HepG2 (cell line): ENCODE results near the gene DERL2. TPM values are rescaled to one million over a fixed set of nuclear protein-coding genes. Genes with fewer than 3 reads are reported as not detected.

Source experiments
- ATAC-seq: fragments of 200-7000 bp; cut with Tn5 transposase; 3 replicates; pipeline ENCODE4 v1.9.1; 2020; ENCODE audit warnings: mild to moderate bottlenecking, moderate library complexity
- BruUV-seq: library from RNA; stranded (reverse); fragments of 400-500 nt; replicated peaks from 2 replicates; lab custom pipeline; 2021; lab: Mats Ljungman, UMichigan
- CTCF ChIA-PET: fragments of 300-600 bp; formaldehyde crosslinking; extraction: SDS; loops from one replicate; lab custom pipeline; 2021; ENCODE audit warnings: low total read pairs, inconsistent platforms, low intra/inter-chr PET ratio; lab: Yijun Ruan, JAX
- POLR2A ChIA-PET: fragments of 350-600 bp; sonication (Branson Sonifier 250); formaldehyde crosslinking; loops from one replicate; lab custom pipeline; 2020; ENCODE audit warnings: antibody characterized with exemption, inconsistent platforms; lab: Yijun Ruan, JAX
- DNase-seq: peaks from one replicate; pipeline ENCODE4 v3.0.0-alpha.2; 2015; ENCODE audit warnings: low spot score
- FAIRE-seq: peaks from 3 replicates; lab custom pipeline; 2011; peaks lifted over from hg19 to GRCh38; lab: Jason Lieb, UNC
- H2AFZ ChIP-seq: one replicate; pipeline ENCODE4 v1.6.1; 2011; ENCODE audit warnings: low read length, inconsistent platforms
- H3K27ac ChIP-seq: fragments of 300-600 bp; 3 replicates; pipeline ENCODE4 v1.8.0; 2011; ENCODE audit warnings: mixed run types, mild to moderate bottlenecking, mixed read lengths, low read length, inconsistent platforms; ENCODE audit not compliant: insufficient read depth; ENCODE audit errors: extremely low read length
- H3K27me3 ChIP-seq, 2 experiments: fragments of 200-600 bp in 1 of 2; 2 replicates in 1 of 2; 3 replicates in 1 of 2; pipeline versions ENCODE4 v1.6.0 to v1.8.0; 2011; ENCODE audit warnings: low read length in 2 of 2, mild to moderate bottlenecking in 2 of 2, moderate library complexity in 2 of 2, inconsistent platforms in 1 of 2; ENCODE audit not compliant: insufficient read depth in 2 of 2, control insufficient read depth in 1 of 2
- H3K36me3 ChIP-seq, 2 experiments: fragments of 200-600 bp in 1 of 2; replicated peaks in 1 of 2; 2 replicates in 1 of 2; 3 replicates in 1 of 2; pipeline versions ENCODE4 v1.5.1 to v1.8.0; 2011; ENCODE audit warnings: low read length in 2 of 2, inconsistent platforms in 1 of 2; ENCODE audit not compliant: insufficient read depth in 2 of 2, control insufficient read depth in 1 of 2
- H3K4me1 ChIP-seq: 2 replicates; pipeline ENCODE4 v1.5.1; 2012; ENCODE audit warnings: low read length, inconsistent platforms; ENCODE audit not compliant: insufficient read depth
- H3K4me2 ChIP-seq: 2 replicates; pipeline ENCODE4 v1.6.0; 2011; ENCODE audit warnings: low read depth, low read length, inconsistent platforms
- H3K4me3 ChIP-seq, 3 experiments: fragments of 200-600 bp in 1 of 3; sonication (generic), shearing (Covaris generic) in 1 of 3; replicated peaks in 1 of 3; 2 replicates each; pipeline ENCODE4 v1.5.1; 2011 to 2016; ENCODE audit warnings: low read length in 3 of 3, inconsistent platforms in 2 of 3, low read depth in 2 of 3, mild to moderate bottlenecking in 2 of 3, control low read depth in 1 of 3, mixed read lengths in 1 of 3; ENCODE audit not compliant: insufficient read depth in 1 of 3
- H3K79me2 ChIP-seq: one replicate; pipeline ENCODE4 v1.6.1; 2011; ENCODE audit warnings: low read length, inconsistent platforms; ENCODE audit not compliant: insufficient read depth
- H3K9ac ChIP-seq: 2 replicates; pipeline ENCODE4 v1.6.0; 2011; ENCODE audit warnings: mild to moderate bottlenecking, low read depth, low read length, inconsistent platforms; ENCODE audit not compliant: insufficient read depth
- H3K9me3 ChIP-seq: 2 replicates; pipeline ENCODE4 v1.5.1; 2012; ENCODE audit warnings: mild to moderate bottlenecking, low read length
- H4K20me1 ChIP-seq: 2 replicates; pipeline ENCODE4 v1.6.0; 2011; ENCODE audit warnings: inconsistent platforms, mild to moderate bottlenecking, low read length, moderate library complexity; ENCODE audit not compliant: insufficient read depth
- FOXP1 ChIP-seq, 2 experiments: fragments of 450-650 bp in 1 of 2; IDR thresholded peaks; 2 replicates each; pipeline ENCODE4 v1.6.1; 2017 to 2018; ENCODE audit warnings: antibody characterized with exemption in 1 of 2
- HCFC1 ChIP-seq: fragments of 150-350 bp; IDR thresholded peaks from 2 replicates; pipeline ENCODE4 v1.6.1; 2014; ENCODE audit warnings: low read depth, low read length
- HNRNPK ChIP-seq: fragments of 200-400 bp; formaldehyde crosslinking; IDR thresholded peaks from 2 replicates; pipeline ENCODE4 v1.6.1; 2018; ENCODE audit warnings: low read length, low read depth, moderate library complexity, mild to moderate bottlenecking; ENCODE audit not compliant: poor library complexity, severe bottlenecking
- JARID2 ChIP-seq: sonication (generic); formaldehyde crosslinking; IDR thresholded peaks from 2 replicates; pipeline ENCODE4 v1.8.1; 2023; ENCODE audit warnings: missing genetic modification reagents, inconsistent platforms; ENCODE audit not compliant: insufficient replicate concordance
- POLR2A ChIP-seq, 2 experiments: IDR thresholded peaks; 2 replicates each; pipeline ENCODE4 v1.6.1; 2011; ENCODE audit warnings: low read depth in 2 of 2, low read length in 2 of 2, mild to moderate bottlenecking in 1 of 2, moderate library complexity in 1 of 2; ENCODE audit not compliant: insufficient read depth in 1 of 2
- SNAI1 ChIP-seq: sonication (generic); formaldehyde crosslinking; IDR thresholded peaks from 2 replicates; pipeline ENCODE4 v1.5.0; 2020; ENCODE audit warnings: mild to moderate bottlenecking, missing genetic modification reagents, borderline replicate concordance
- SRF ChIP-seq: IDR thresholded peaks from 2 replicates; pipeline ENCODE4 v1.6.1; 2011; ENCODE audit warnings: mild to moderate bottlenecking, low read depth, low read length, moderate library complexity
- SYNCRIP ChIP-seq: fragments of 200-400 bp; formaldehyde crosslinking; IDR thresholded peaks from 2 replicates; pipeline ENCODE4 v1.6.1; 2018; ENCODE audit warnings: mild to moderate bottlenecking, low read depth, low read length; ENCODE audit not compliant: insufficient read depth
- TOPORS ChIP-seq: sonication (generic); formaldehyde crosslinking; IDR thresholded peaks from 2 replicates; pipeline ENCODE4 v1.8.0; 2023; ENCODE audit warnings: mild to moderate bottlenecking, missing genetic modification reagents
- ZNF296 ChIP-seq: sonication (generic); formaldehyde crosslinking; conservative IDR thresholded peaks from 2 replicates; pipeline ENCODE4 v1.5.0; 2020; ENCODE audit warnings: mild to moderate bottlenecking, missing genetic modification reagents
- WGBS: methylation state at CpG from one replicate; pipeline ENCODE4 v1.1.6; 2017; ENCODE audit warnings: low lambda C conversion rate; 5-methylcytosine and 5-hydroxymethylcytosine counted together
- in situ Hi-C: cut with HindIII; loops from 2 replicates; pipeline ENCODE4 v1.10.0; 2017; ENCODE audit warnings: low pct_unique_long_range_greater_than_20kb; ENCODE audit not compliant: extremely low pct_ligation_motif_present
- intact Hi-C: fragments of 100-400 bp; cut with micrococcal nuclease; formaldehyde crosslinking; loops from one replicate; pipeline ENCODE4 v1.10.0; 2022; ENCODE audit not compliant: unreplicated experiment
- polyA plus RNA-seq, 8 experiments: library from polyadenylated mRNA; depleted of rRNA in 3 of 8; stranded (reverse) in 7 of 8; unstranded in 1 of 8; fragments of >200 nt; fragmentation: Illumina TruSeq in 4 of 8; extraction: Trizol in 4 of 8; gene quantifications; 2 replicates each; pipeline versions ENCODE4 v1.2.1 to v1.2.3, GENCODE V29; 2011 to 2016; ENCODE audit warnings: low read depth in 4 of 8, missing spikeins in 1 of 8, mixed read lengths in 1 of 8; ENCODE audit not compliant: insufficient read depth in 1 of 8
- total RNA-seq, 5 experiments: library from RNA; depleted of rRNA; stranded (reverse); fragments of >200 nt; fragmentation: Illumina TruSeq; extraction: Trizol; gene quantifications; 2 replicates each; pipeline ENCODE4 v1.2.3, GENCODE V29; 2016; ENCODE audit warnings: low read depth in 1 of 5
- TF ChIP-seq, protein P1 (sequence below): sonication (generic); formaldehyde crosslinking; IDR thresholded peaks from 2 replicates; pipeline ENCODE4 v1.5.0; 2020; ENCODE audit warnings: missing genetic modification reagents, mild to moderate bottlenecking, borderline replicate concordance

Gene DERL2
- total and polyA plus RNA-seq, 2 of the 13 experiments (the other 11 are each of a cell fraction or from before 2014, with no cell fraction given) = 59.3 to 65.2 TPM

GRCh38 chr17:5439446-5439764 is 46.6 kb downstream of the DERL2 start:
- H3K4me1 ChIP-seq = peaks cover 29% of the 10 kb centered on the region
- no peaks in the 10 kb centered on the region for H3K9me3 ChIP-seq
- 0 out of 2 replicates have a peak, but pooled peaks cover 3% of the 10 kb centered on the region for H4K20me1 ChIP-seq
- peak overlapping the region; percentile 70 for H3K4me2 ChIP-seq
- ChIA-PET POLR2A (interaction anchor here (0.9 to 1.7 kb wide), 10 partner anchors 10 to 61 kb away, joined by 3 to 21 read pairs (median 5); partner anchors contain the start of genes DHX33, NUP88 and RPAIN), CTCF (interaction anchor here (1.2 to 1.8 kb wide), 3 partner anchors 25 to 190 kb away, joined by 3 to 8 read pairs (median 8); no protein-coding TSS in a partner anchor)
- H3K79me2 ChIP-seq = peaks cover 40% of the 10 kb centered on the region
- H3K27me3 ChIP-seq = no peaks in the 10 kb centered on the region; a peak in 1 of 5 replicates
- DNase-seq = no peak
- in situ Hi-C loops = no loop called here
- no TSS peak for BruUV-seq
- peak overlapping the region; percentile 5 to 84 (median 34); a peak in 4 of 6 replicates for H3K4me3 ChIP-seq
- TF ChIP-seq HCFC1 (no peak), JARID2 (no peak), SNAI1 (no peak), POLR2A (IDR thresholded peaks at IDR 0.05; ENCODE audit: insufficient read depth in 1 of 2, low read depth in 2 of 2, low read length in 2 of 2) (no peak), TOPORS (CRISPR knock-in tag) (no peak), FOXP1 (IDR thresholded peaks at IDR 0.05) (no peak), FOXP1 (CRISPR knock-in tag; IDR thresholded peaks at IDR 0.05) (no peak), HNRNPK (no peak), SYNCRIP (no peak), SRF (no peak), ZNF296 (CRISPR knock-in tag) (no peak)
- TF ChIP-seq, protein P1, sequence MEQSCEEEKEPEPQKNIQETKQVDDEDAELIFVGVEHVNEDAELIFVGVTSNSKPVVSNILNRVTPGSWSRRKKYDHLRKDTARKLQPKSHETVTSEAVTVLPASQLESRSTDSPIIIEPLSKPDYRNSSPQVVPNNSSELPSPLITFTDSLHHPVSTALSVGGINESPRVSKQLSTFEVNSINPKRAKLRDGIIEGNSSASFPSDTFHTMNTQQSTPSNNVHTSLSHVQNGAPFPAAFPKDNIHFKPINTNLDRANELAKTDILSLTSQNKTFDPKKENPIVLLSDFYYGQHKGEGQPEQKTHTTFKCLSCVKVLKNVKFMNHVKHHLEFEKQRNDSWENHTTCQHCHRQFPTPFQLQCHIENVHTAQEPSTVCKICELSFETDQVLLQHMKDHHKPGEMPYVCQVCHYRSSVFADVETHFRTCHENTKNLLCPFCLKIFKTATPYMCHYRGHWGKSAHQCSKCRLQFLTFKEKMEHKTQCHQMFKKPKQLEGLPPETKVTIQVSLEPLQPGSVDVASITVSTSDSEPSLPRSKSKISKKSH (CRISPR knock-in tag) = no peak
- TF ChIP-seq, all 625 proteins: peak for 0
- peak overlapping the region; percentile 84 for H3K27ac ChIP-seq
- WGBS = 55% methylated on average over 1 of the region's 1 CpG
- peaks cover 18 to 39% of the 10 kb centered on the region in 2 experiments for H3K36me3 ChIP-seq
- intact Hi-C loops = loop anchor here (2.0 kb wide), 1 partner anchor 25 kb away; no protein-coding TSS in a partner anchor
- FAIRE-seq (no peak), ATAC-seq (peak; percentile 12; the same call in 2 of the 3 replicates)
- H2AFZ ChIP-seq = peak overlapping the region; percentile 84
- peak overlapping the region; percentile 94 for H3K9ac ChIP-seq
